GM12873 (cell line): ENCODE results near the gene PLD6.

Source experiments
- CTCF ChIP-seq: IDR thresholded peaks from 2 replicates; pipeline ENCODE4 v1.5.1; 2012; ENCODE audit warnings: low read depth, mild to moderate bottlenecking, moderate library complexity, low read length, control low read depth; ENCODE audit not compliant: insufficient read depth; ENCODE audit errors: missing control alignments

The PLD6 gene

GRCh38 chr17:17241656-17242055 lies 35.5 kb upstream of the PLD6 start:
- TF ChIP-seq CTCF = no peak

- no peak for TF ChIP-seq CTCF
Observed at GRCh38 chr17:17239832-17240231, 33.7 kb upstream of the PLD6 start.

- no peak for TF ChIP-seq CTCF
Observed at GRCh38 chr17:17237026-17237799, 31.1 kb upstream of the PLD6 start, which contains the start of gene FLCN. Gene FLCN, minus strand, starts transcription at chr17:17237168. Its CDS starts 9,031 bp downstream, at chr17:17228137.

- no peak for TF ChIP-seq CTCF
Observed at GRCh38 chr17:17236295-17237025, 30.3 kb upstream of the PLD6 start.

GRCh38 chr17:17235212-17236174 lies 29.4 kb upstream of the PLD6 start:
- no peak for TF ChIP-seq CTCF

- TF ChIP-seq CTCF = no peak
Observed at GRCh38 chr17:17232303-17232621, 26.1 kb upstream of the PLD6 start.
